Tibial artery (tissue), 4 donors: ENCODE data around the gene MCRIP1.

Experiments used
- DNase-seq, 2 donors: peaks; one replicate each; pipeline ENCODE4 v3.0.0-alpha.2; 2019
- H3K27ac ChIP-seq, 2 donors: fragments of 200-600 bp; sonication (generic) in 1 of 2; 1 replicate in 1 of 2; 2 replicates in 1 of 2; pipeline ENCODE4 v1.5.1; 2018 to 2019; ENCODE audit warnings: mild to moderate bottlenecking in 1 of 2
- H3K27me3 ChIP-seq, 2 donors: fragments of 200-600 bp; sonication (generic) in 1 of 2; one replicate each; pipeline versions ENCODE4 v1.5.1 to v1.6.0; 2016 to 2019
- H3K36me3 ChIP-seq, 3 donors: fragments of 200-600 bp; sonication (generic) in 2 of 3; one replicate each; pipeline ENCODE4 v1.5.1; 2016 to 2019; ENCODE audit warnings: mild to moderate bottlenecking in 2 of 3
- H3K4me1 ChIP-seq, 4 donors: fragments of 200-600 bp; sonication (generic) in 2 of 4; 1 replicate in 3 of 4; 2 replicates in 1 of 4; pipeline ENCODE4 v1.5.1; 2016 to 2019
- H3K4me3 ChIP-seq, 2 donors: fragments of 200-600 bp; sonication (generic) in 1 of 2; 1 replicate in 1 of 2; 2 replicates in 1 of 2; pipeline ENCODE4 v1.5.1; 2018 to 2019; ENCODE audit warnings: mild to moderate bottlenecking in 2 of 2
- H3K9me3 ChIP-seq, 3 donors: fragments of 200-600 bp; sonication (generic) in 1 of 3; one replicate each; pipeline ENCODE4 v1.5.1; 2016 to 2019
- CTCF ChIP-seq, 2 experiments: fragments of 200-600 bp in 1 of 2; fragments of 450-650 bp in 1 of 2; IDR thresholded peaks; one replicate each; pipeline ENCODE4 v1.5.1; 2017 to 2019; ENCODE audit warnings: antibody characterized with exemption in 2 of 2, mild to moderate bottlenecking in 1 of 2, moderate library complexity in 1 of 2
- intact Hi-C: fragments of 100-400 bp; cut with DNase I; formaldehyde crosslinking; loops from one replicate; pipeline ENCODE4 v1.15.0; 2023; ENCODE audit warnings: low total_unique reads

The MCRIP1 gene

GRCh38 chr17:81867991-81868673 lies 35.0 kb upstream of the MCRIP1 start:
- H3K9me3 ChIP-seq, result no peaks in the 10 kb centered on the region
- TF ChIP-seq CTCF (IDR thresholded peaks at IDR 0.05), result no peak
- H3K27me3 ChIP-seq, result no peaks in the 10 kb centered on the region
- peaks cover 0 to 67% (median 32%) of the 10 kb centered on the region in 4 donors for H3K4me1 ChIP-seq
- intact Hi-C loops, result loop anchor here (2.0 kb wide), 1 partner anchor 55 kb away; no protein-coding TSS in a partner anchor
- peak overlapping the region; percentile 87 to 97 for H3K27ac ChIP-seq
- peaks cover 7 to 62% (median 22%) of the 10 kb centered on the region in 3 donors for H3K36me3 ChIP-seq
- DNase-seq, result no peak
- no peak overlapping the region for H3K4me3 ChIP-seq

GRCh38 chr17:81867170-81867990 lies 34.3 kb upstream of the MCRIP1 start:
- TF ChIP-seq CTCF (IDR thresholded peaks at IDR 0.05), result no peak
- Histone ChIP-seq H3K27me3 (no peaks in the 10 kb centered on the region), H3K36me3 (peaks cover 7 to 62% (median 22%) of the 10 kb centered on the region in 3 donors), H3K9me3 (no peaks in the 10 kb centered on the region), H3K4me3 (no peak overlapping the region), H3K4me1 (peaks cover 0 to 62% (median 32%) of the 10 kb centered on the region in 4 donors), H3K27ac (peak overlapping the region; percentile 87 to 97)
- DNase-seq, result no peak
- intact Hi-C loops, result no loop called here

GRCh38 chr17:81866440-81867169 lies 33.5 kb upstream of the MCRIP1 start:
- H3K27me3 ChIP-seq, result no peaks in the 10 kb centered on the region
- peaks cover 0 to 63% (median 36%) of the 10 kb centered on the region in 4 donors for H3K4me1 ChIP-seq
- peak overlapping the region; percentile 12 to 87 for H3K27ac ChIP-seq
- no peak for DNase-seq
- no peaks in the 10 kb centered on the region for H3K9me3 ChIP-seq
- H3K36me3 ChIP-seq, result peaks cover 7 to 62% (median 22%) of the 10 kb centered on the region in 3 donors
- TF ChIP-seq CTCF (IDR thresholded peaks at IDR 0.05), result no peak
- intact Hi-C loops, result no loop called here
- H3K4me3 ChIP-seq, result no peak overlapping the region

- no peak for TF ChIP-seq CTCF (IDR thresholded peaks at IDR 0.05)
- no peak overlapping the region for H3K4me3 ChIP-seq
- no peak overlapping the region for H3K27ac ChIP-seq
- no peak for DNase-seq
- peaks cover 0 to 67% (median 40%) of the 10 kb centered on the region in 4 donors for H3K4me1 ChIP-seq
- intact Hi-C loops, result no loop called here
- H3K27me3 ChIP-seq, result no peaks in the 10 kb centered on the region
- peaks cover 7 to 62% (median 22%) of the 10 kb centered on the region in 3 donors for H3K36me3 ChIP-seq
- H3K9me3 ChIP-seq, result no peaks in the 10 kb centered on the region
Observed at GRCh38 chr17:81865733-81866439, 32.8 kb upstream of the MCRIP1 start.

- Histone ChIP-seq H3K27me3 (no peaks in the 10 kb centered on the region), H3K9me3 (no peaks in the 10 kb centered on the region), H3K27ac (no peak overlapping the region), H3K4me1 (peaks cover 0 to 65% (median 40%) of the 10 kb centered on the region in 4 donors), H3K36me3 (peaks cover 7 to 62% (median 22%) of the 10 kb centered on the region in 3 donors), H3K4me3 (no peak overlapping the region)
- TF ChIP-seq CTCF (IDR thresholded peaks at IDR 0.05), result no peak
- intact Hi-C loops, result no loop called here
- no peak for DNase-seq
Observed at GRCh38 chr17:81865358-81865732, 32.3 kb upstream of the MCRIP1 start.
